ENCODE measurements around the gene IGF1R.
"Not testable (repeated sequence)": the region's sequence is repeated elsewhere in the genome, so short reads cannot be mapped to it uniquely, and the experiment has no call there.

IGF1R gene

GRCh38 chr15:98647774-98648653, at the start of gene IGF1R:
Gene IGF1R, plus strand, starts transcription at chr15:98648539. Its CDS starts 1,043 bp downstream, at chr15:98649582.
- no peak for DNase-seq

GRCh38 chr15:98599909-98600691, 48.2 kb upstream of the IGF1R start:
- DNase-seq, result no peak

- no peak for DNase-seq
Measured at GRCh38 chr15:98604983-98605382, 43.4 kb upstream of the IGF1R start.

GRCh38 chr15:98609144-98609852, 39.0 kb upstream of the IGF1R start:
- DNase-seq, result no peak

GRCh38 chr15:98610991-98611390, 37.3 kb upstream of the IGF1R start:
- no peak for DNase-seq

GRCh38 chr15:98611808-98612207, 36.5 kb upstream of the IGF1R start:
- DNase-seq, result no peak

GRCh38 chr15:98612490-98613110, 35.7 kb upstream of the IGF1R start:
- DNase-seq, result no peak

- no peak for DNase-seq
Measured at GRCh38 chr15:98614681-98615080, 33.7 kb upstream of the IGF1R start.

GRCh38 chr15:98616397-98616796, 31.9 kb upstream of the IGF1R start:
- no peak for DNase-seq

- no peak for DNase-seq
Measured at GRCh38 chr15:98617328-98617980, 30.9 kb upstream of the IGF1R start.

- DNase-seq, result not testable (repeated sequence)
Measured at GRCh38 chr15:98618576-98618975, 29.8 kb upstream of the IGF1R start.

- no peak for DNase-seq
Measured at GRCh38 chr15:98620020-98620419, 28.3 kb upstream of the IGF1R start.

- no peak for DNase-seq
Measured at GRCh38 chr15:98621021-98621420, 27.3 kb upstream of the IGF1R start.

- DNase-seq, result no peak
Measured at GRCh38 chr15:98625614-98626013, 22.7 kb upstream of the IGF1R start.

- no peak for DNase-seq
Measured at GRCh38 chr15:98626153-98626552, 22.2 kb upstream of the IGF1R start.

- DNase-seq, result no peak
Measured at GRCh38 chr15:98628216-98628615, 20.1 kb upstream of the IGF1R start.

GRCh38 chr15:98635848-98636247, 12.5 kb upstream of the IGF1R start:
- DNase-seq, result no peak

GRCh38 chr15:98643115-98643514, 5.2 kb upstream of the IGF1R start:
- DNase-seq, result no peak

- no peak for DNase-seq
Measured at GRCh38 chr15:98646546-98647025, 1.8 kb upstream of the IGF1R start.

GRCh38 chr15:98647026-98647773, 1.1 kb upstream of the IGF1R start:
- no peak for DNase-seq
